Neural cell (in vitro differentiated cells): Measurements from ENCODE around the gene DHX58. TPM values are rescaled to one million over a fixed set of nuclear protein-coding genes. Genes with fewer than 3 reads are reported as not detected.

Experiments used
- H2AFZ ChIP-seq: fragments of 200-600, 300-800 bp; sonication (generic), shearing (Covaris generic); 2 replicates; pipeline ENCODE4 v1.6.0; 2014; ENCODE audit warnings: low read depth, mild to moderate bottlenecking, antibody characterized with exemption, low read length, moderate library complexity
- H3F3A ChIP-seq: fragments of 200-600 bp; shearing (Covaris generic); 2 replicates; pipeline ENCODE4 v1.6.1; 2016; ENCODE audit warnings: mild to moderate bottlenecking, moderate library complexity, mixed read lengths, antibody characterized with exemption, low read length; ENCODE audit not compliant: insufficient read depth, poor library complexity, severe bottlenecking
- H3K27ac ChIP-seq: fragments of 200-600, 300-800 bp; sonication (generic), shearing (Covaris generic); 2 replicates; pipeline ENCODE4 v1.5.1; 2014; ENCODE audit warnings: mild to moderate bottlenecking, low read length, moderate library complexity
- H3K27me3 ChIP-seq: fragments of 300-800, 200-600 bp; sonication (generic), shearing (Covaris generic); 2 replicates; pipeline ENCODE4 v1.6.0; 2014; ENCODE audit warnings: mild to moderate bottlenecking, low read depth, low read length, moderate library complexity; ENCODE audit not compliant: insufficient read depth
- H3K36me3 ChIP-seq: fragments of 300-800, 200-600 bp; sonication (generic), shearing (Covaris generic); 2 replicates; pipeline ENCODE4 v1.5.1; 2014; ENCODE audit warnings: mild to moderate bottlenecking, antibody characterized with exemption, low read length, moderate library complexity; ENCODE audit not compliant: insufficient read depth
- H3K4me2 ChIP-seq: fragments of 300-800, 200-600 bp; sonication (generic), shearing (Covaris generic); 2 replicates; pipeline ENCODE4 v1.6.0; 2014; ENCODE audit warnings: mild to moderate bottlenecking, low read length
- H3K4me3 ChIP-seq: fragments of 300-800, 200-600 bp; sonication (generic), shearing (Covaris generic); 2 replicates; pipeline ENCODE4 v1.5.1; 2014; ENCODE audit warnings: mild to moderate bottlenecking, low read length, moderate library complexity
- H3K79me2 ChIP-seq: fragments of 200-600 bp; shearing (Covaris generic); replicated peaks from 2 replicates; pipeline ENCODE4 v1.6.0; 2014; ENCODE audit warnings: mild to moderate bottlenecking, low read length, moderate library complexity; ENCODE audit not compliant: insufficient read depth
- H3K9ac ChIP-seq: fragments of 300-800, 200-600 bp; sonication (generic), shearing (Covaris generic); 2 replicates; pipeline ENCODE4 v1.6.1; 2016; ENCODE audit warnings: mild to moderate bottlenecking, low read length, mixed read lengths
- H3K9me2 ChIP-seq: fragments of 200-600 bp; shearing (Covaris generic); 2 replicates; pipeline ENCODE4 v1.6.1; 2016; ENCODE audit warnings: mild to moderate bottlenecking, low read length, mixed read lengths; ENCODE audit not compliant: insufficient read depth
- H3K9me3 ChIP-seq: fragments of 200-600, 300-800 bp; sonication (generic), shearing (Covaris generic); 2 replicates; pipeline ENCODE4 v1.6.1; 2016; ENCODE audit warnings: mild to moderate bottlenecking, mixed run types, low read length, moderate library complexity, mixed read lengths
- H4K20me1 ChIP-seq: fragments of 200-600 bp; shearing (Covaris generic); 2 replicates; pipeline ENCODE4 v1.6.1; 2016; ENCODE audit warnings: mild to moderate bottlenecking, mixed run types; ENCODE audit not compliant: insufficient read depth
- CTCF ChIP-seq: fragments of 450-650 bp; IDR thresholded peaks from 2 replicates; pipeline ENCODE4 v1.5.1; 2014; ENCODE audit warnings: antibody characterized with exemption, mild to moderate bottlenecking, moderate library complexity; ENCODE audit not compliant: poor library complexity, severe bottlenecking
- EP300 ChIP-seq: fragments of 450-650 bp; conservative IDR thresholded peaks from 2 replicates; pipeline ENCODE4 v1.6.1; 2014; ENCODE audit warnings: antibody characterized with exemption, mild to moderate bottlenecking, moderate library complexity; ENCODE audit not compliant: poor library complexity, severe bottlenecking
- EZH2 ChIP-seq: fragments of 200-600, 300-800 bp; shearing (Covaris generic), sonication (generic); IDR thresholded peaks from 2 replicates; pipeline ENCODE4 v1.6.1; 2014; ENCODE audit warnings: antibody characterized with exemption, low read length, borderline replicate concordance, mild to moderate bottlenecking; ENCODE audit not compliant: insufficient read depth, poor library complexity, severe bottlenecking
- MXI1 ChIP-seq: fragments of 450-650 bp; conservative IDR thresholded peaks from 2 replicates; pipeline ENCODE4 v1.6.1; 2014; ENCODE audit warnings: antibody characterized with exemption, mild to moderate bottlenecking; ENCODE audit not compliant: poor library complexity, severe bottlenecking
- POLR2AphosphoS5 ChIP-seq: IDR thresholded peaks from 2 replicates; pipeline ENCODE4 v1.6.1; 2012
- RAD21 ChIP-seq: fragments of 450-650 bp; conservative IDR thresholded peaks from 2 replicates; pipeline ENCODE4 v1.6.1; 2014; ENCODE audit warnings: antibody characterized with exemption, mild to moderate bottlenecking, moderate library complexity
- SMC3 ChIP-seq: fragments of 450-650 bp; conservative IDR thresholded peaks from 2 replicates; pipeline ENCODE4 v1.6.1; 2014; ENCODE audit warnings: antibody characterized with exemption, mild to moderate bottlenecking, moderate library complexity; ENCODE audit not compliant: poor library complexity
- TAF1 ChIP-seq: IDR thresholded peaks from 2 replicates; pipeline ENCODE4 v1.6.1; 2012; ENCODE audit warnings: low read depth
- polyA plus RNA-seq: library from polyadenylated mRNA; depleted of rRNA; stranded (reverse); fragments of >200 nt; gene quantifications from 2 replicates; pipeline ENCODE4 v1.2.3, GENCODE V29; 2014
- TF ChIP-seq, protein P1 (sequence below): IDR thresholded peaks from 2 replicates; pipeline ENCODE4 v1.6.1; 2012; ENCODE audit warnings: borderline replicate concordance

Gene DHX58
- polyA plus RNA-seq, 1 donor from 2014 or later, result 0.87 TPM

- no peak overlapping the region for H3K4me2 ChIP-seq
- H4K20me1 ChIP-seq, result no peaks in the 10 kb centered on the region
- no peaks in the 10 kb centered on the region for H3K27me3 ChIP-seq
- no peak overlapping the region for H3K9ac ChIP-seq
- H3K9me2 ChIP-seq, result no peaks in the 10 kb centered on the region
- no peak overlapping the region for H3K27ac ChIP-seq
- no peaks in the 10 kb centered on the region for H3K9me3 ChIP-seq
- TF ChIP-seq CTCF (no peak), EZH2 (no peak), TAF1 (no peak), RAD21 (no peak), MXI1 (no peak), SMC3 (no peak), POLR2AphosphoS5 (no peak), EP300 (no peak)
- TF ChIP-seq, protein P1, sequence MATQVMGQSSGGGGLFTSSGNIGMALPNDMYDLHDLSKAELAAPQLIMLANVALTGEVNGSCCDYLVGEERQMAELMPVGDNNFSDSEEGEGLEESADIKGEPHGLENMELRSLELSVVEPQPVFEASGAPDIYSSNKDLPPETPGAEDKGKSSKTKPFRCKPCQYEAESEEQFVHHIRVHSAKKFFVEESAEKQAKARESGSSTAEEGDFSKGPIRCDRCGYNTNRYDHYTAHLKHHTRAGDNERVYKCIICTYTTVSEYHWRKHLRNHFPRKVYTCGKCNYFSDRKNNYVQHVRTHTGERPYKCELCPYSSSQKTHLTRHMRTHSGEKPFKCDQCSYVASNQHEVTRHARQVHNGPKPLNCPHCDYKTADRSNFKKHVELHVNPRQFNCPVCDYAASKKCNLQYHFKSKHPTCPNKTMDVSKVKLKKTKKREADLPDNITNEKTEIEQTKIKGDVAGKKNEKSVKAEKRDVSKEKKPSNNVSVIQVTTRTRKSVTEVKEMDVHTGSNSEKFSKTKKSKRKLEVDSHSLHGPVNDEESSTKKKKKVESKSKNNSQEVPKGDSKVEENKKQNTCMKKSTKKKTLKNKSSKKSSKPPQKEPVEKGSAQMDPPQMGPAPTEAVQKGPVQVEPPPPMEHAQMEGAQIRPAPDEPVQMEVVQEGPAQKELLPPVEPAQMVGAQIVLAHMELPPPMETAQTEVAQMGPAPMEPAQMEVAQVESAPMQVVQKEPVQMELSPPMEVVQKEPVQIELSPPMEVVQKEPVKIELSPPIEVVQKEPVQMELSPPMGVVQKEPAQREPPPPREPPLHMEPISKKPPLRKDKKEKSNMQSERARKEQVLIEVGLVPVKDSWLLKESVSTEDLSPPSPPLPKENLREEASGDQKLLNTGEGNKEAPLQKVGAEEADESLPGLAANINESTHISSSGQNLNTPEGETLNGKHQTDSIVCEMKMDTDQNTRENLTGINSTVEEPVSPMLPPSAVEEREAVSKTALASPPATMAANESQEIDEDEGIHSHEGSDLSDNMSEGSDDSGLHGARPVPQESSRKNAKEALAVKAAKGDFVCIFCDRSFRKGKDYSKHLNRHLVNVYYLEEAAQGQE, result no peak
- no peak overlapping the region for H2AFZ ChIP-seq
- no peaks in the 10 kb centered on the region for H3K36me3 ChIP-seq
- no peaks in the 10 kb centered on the region for H3K79me2 ChIP-seq
- H3F3A ChIP-seq, result no peaks in the 10 kb centered on the region
- no peak overlapping the region for H3K4me3 ChIP-seq
Observed at GRCh38 chr17:42127414-42127813, 14.9 kb upstream of the DHX58 start.

DNA sequence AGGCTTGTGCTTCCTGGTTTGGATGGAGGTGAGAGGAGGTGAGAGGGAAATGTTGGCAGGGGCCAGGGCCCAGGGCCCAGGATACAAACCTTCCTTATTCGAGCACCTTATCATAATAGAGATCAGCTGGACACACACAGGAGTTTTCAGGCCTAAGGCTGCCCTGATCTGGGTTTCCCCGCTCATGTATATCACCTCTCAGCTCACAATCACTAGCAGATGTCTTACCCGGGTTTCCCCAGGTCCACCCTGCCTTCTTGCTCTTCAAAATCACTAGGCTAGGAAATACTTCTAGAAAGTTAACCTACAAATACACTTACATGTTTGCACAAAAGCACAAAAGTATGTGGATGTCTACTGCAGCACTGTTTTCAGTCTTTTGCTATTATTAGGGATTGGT lies 14.3 kb upstream of the DHX58 start:
- TF ChIP-seq MXI1 (no peak), TAF1 (no peak), RAD21 (no peak), SMC3 (no peak), CTCF (no peak), POLR2AphosphoS5 (no peak), EP300 (no peak), EZH2 (no peak)
- TF ChIP-seq, protein P1, result no peak
- H3K27me3 ChIP-seq, result no peaks in the 10 kb centered on the region
- no peak overlapping the region for H3K4me3 ChIP-seq

More for the DNA sequence above, 14.3 kb upstream of the DHX58 start:
- no peak overlapping the region for H3K9ac ChIP-seq
- H3K36me3 ChIP-seq, result no peaks in the 10 kb centered on the region
- no peaks in the 10 kb centered on the region for H3F3A ChIP-seq
- H3K79me2 ChIP-seq, result no peaks in the 10 kb centered on the region
- no peaks in the 10 kb centered on the region for H4K20me1 ChIP-seq
- H3K27ac ChIP-seq, result no peak overlapping the region
- H3K9me3 ChIP-seq, result no peaks in the 10 kb centered on the region
- no peak overlapping the region for H2AFZ ChIP-seq
- no peak overlapping the region for H3K4me2 ChIP-seq
- H3K9me2 ChIP-seq, result no peaks in the 10 kb centered on the region
